OCI-LY3 (cell line): ENCODE data around the gene PCDHGB4.

Experiments
- EZH2phosphoT487 ChIP-seq: fragments of 200-600 bp; shearing (Covaris generic); IDR thresholded peaks from 2 replicates; pipeline ENCODE4 v1.6.1; 2018; ENCODE audit warnings: antibody characterized with exemption, mixed run types, low read depth
- TF ChIP-seq, protein P1 (sequence below): fragments of 200-600, 300-600 bp; sonication (generic); IDR thresholded peaks from 2 replicates; pipeline ENCODE4 v1.5.1; 2014; ENCODE audit warnings: antibody characterized with exemption, low read length, low read depth

DNA sequence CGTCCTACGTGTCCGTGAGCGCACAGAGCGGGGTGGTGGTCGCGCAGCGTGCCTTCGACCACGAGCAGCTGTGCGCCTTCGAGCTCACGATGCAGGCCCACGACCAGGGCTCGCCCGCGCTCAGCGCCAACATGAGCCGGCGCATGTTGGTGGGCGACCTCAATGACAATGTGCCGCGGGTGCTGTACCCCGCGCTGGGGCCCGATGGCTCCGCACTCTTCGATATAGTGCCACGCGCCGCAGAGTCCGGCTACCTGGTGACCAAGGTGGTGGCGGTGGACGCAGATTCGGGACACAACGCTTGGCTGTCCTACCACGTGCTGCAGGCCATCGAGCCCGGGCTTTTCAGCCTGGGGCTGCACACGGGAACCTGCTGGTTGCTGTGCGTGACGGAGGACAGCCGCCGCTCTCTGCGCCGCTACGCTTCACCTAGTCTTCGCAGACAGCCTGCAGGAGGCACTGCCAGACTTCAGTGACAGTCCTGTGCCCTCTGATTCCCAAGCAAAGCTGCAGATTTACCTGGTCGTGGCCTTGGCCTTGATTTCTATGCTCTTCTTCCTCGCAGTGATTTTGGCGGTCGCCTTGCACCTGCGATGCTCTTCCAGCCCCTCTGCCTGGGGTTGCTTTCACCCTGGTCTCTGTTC is 40.4 kb downstream of the PCDHGB4 start:
- TF ChIP-seq, protein P1, sequence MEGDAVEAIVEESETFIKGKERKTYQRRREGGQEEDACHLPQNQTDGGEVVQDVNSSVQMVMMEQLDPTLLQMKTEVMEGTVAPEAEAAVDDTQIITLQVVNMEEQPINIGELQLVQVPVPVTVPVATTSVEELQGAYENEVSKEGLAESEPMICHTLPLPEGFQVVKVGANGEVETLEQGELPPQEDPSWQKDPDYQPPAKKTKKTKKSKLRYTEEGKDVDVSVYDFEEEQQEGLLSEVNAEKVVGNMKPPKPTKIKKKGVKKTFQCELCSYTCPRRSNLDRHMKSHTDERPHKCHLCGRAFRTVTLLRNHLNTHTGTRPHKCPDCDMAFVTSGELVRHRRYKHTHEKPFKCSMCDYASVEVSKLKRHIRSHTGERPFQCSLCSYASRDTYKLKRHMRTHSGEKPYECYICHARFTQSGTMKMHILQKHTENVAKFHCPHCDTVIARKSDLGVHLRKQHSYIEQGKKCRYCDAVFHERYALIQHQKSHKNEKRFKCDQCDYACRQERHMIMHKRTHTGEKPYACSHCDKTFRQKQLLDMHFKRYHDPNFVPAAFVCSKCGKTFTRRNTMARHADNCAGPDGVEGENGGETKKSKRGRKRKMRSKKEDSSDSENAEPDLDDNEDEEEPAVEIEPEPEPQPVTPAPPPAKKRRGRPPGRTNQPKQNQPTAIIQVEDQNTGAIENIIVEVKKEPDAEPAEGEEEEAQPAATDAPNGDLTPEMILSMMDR: no peak
- TF ChIP-seq EZH2phosphoT487: no peak
